HG03520 (cell line): ENCODE measurements around the gene CACNA2D2.

ENCODE experiments used
- ATAC-seq: cut with Tn5 transposase; IDR thresholded peaks from one replicate; pipeline ENCODE4 v1.9.1; 2021; ENCODE audit warnings: mild to moderate bottlenecking, moderate library complexity; ENCODE audit not compliant: unreplicated experiment

The CACNA2D2 gene

GRCh38 chr3:50353245-50354004 lies 150.0 kb downstream of the CACNA2D2 start:
- no peak for ATAC-seq

- ATAC-seq: no peak
Observed at GRCh38 chr3:50352781-50353180, 150.7 kb downstream of the CACNA2D2 start.

- no peak for ATAC-seq
Observed at GRCh38 chr3:50351323-50351697, 152.1 kb downstream of the CACNA2D2 start.

GRCh38 chr3:50350527-50351322 lies 152.7 kb downstream of the CACNA2D2 start, which contains the start of the genes CYB561D2 and NPRL2:
CYB561D2 (plus strand) TSS chr3:50350862; CDS start chr3:50351434, 572 bp downstream.
NPRL2 (minus strand) TSS chr3:50350775; CDS start chr3:50350652, 123 bp downstream.
- peak; percentile 81 for ATAC-seq

- no peak for ATAC-seq
Observed at GRCh38 chr3:50350213-50350526, 153.3 kb downstream of the CACNA2D2 start.

- ATAC-seq: no peak
Observed at GRCh38 chr3:50347187-50347813, 156.1 kb downstream of the CACNA2D2 start.

- ATAC-seq: no peak
Observed at GRCh38 chr3:50345586-50346234, 157.7 kb downstream of the CACNA2D2 start, which contains the start of gene ZMYND10. ZMYND10 (minus strand) TSS chr3:50345732; CDS start chr3:50345579, 153 bp downstream.

GRCh38 chr3:50345008-50345407 lies 158.4 kb downstream of the CACNA2D2 start:
- no peak for ATAC-seq

- ATAC-seq: no peak
Observed at GRCh38 chr3:50342813-50343633, 160.4 kb downstream of the CACNA2D2 start.

- ATAC-seq: no peak
Observed at GRCh38 chr3:50341996-50342650, 161.3 kb downstream of the CACNA2D2 start.

- no peak for ATAC-seq
Observed at GRCh38 chr3:50341537-50341936, 161.9 kb downstream of the CACNA2D2 start.

- no peak for ATAC-seq
Observed at GRCh38 chr3:50340448-50341329, 162.7 kb downstream of the CACNA2D2 start, which contains the start of gene RASSF1. RASSF1 (minus strand) TSS chr3:50340836; CDS start chr3:50340805, 31 bp downstream.

- ATAC-seq: no peak
Observed at GRCh38 chr3:50340147-50340447, 163.3 kb downstream of the CACNA2D2 start.

GRCh38 chr3:50339485-50340146 lies 163.8 kb downstream of the CACNA2D2 start:
- no peak for ATAC-seq

- ATAC-seq: no peak
Observed at GRCh38 chr3:50338965-50339364, 164.5 kb downstream of the CACNA2D2 start.

GRCh38 chr3:50337175-50337861 lies 166.1 kb downstream of the CACNA2D2 start:
- peak; percentile 67 for ATAC-seq

GRCh38 chr3:50336452-50337174 lies 166.8 kb downstream of the CACNA2D2 start:
- ATAC-seq: peak; percentile 28
